Neural cell (in vitro differentiated cells): ENCODE results near the gene EIF4B. TPM values are rescaled to one million over a fixed set of nuclear protein-coding genes. Genes with fewer than 3 reads are reported as not detected.

ENCODE experiments used
- H2AFZ ChIP-seq: fragments of 200-600, 300-800 bp; sonication (generic), shearing (Covaris generic); 2 replicates; pipeline ENCODE4 v1.6.0; 2014; ENCODE audit warnings: low read depth, mild to moderate bottlenecking, antibody characterized with exemption, low read length, moderate library complexity
- H3F3A ChIP-seq: fragments of 200-600 bp; shearing (Covaris generic); 2 replicates; pipeline ENCODE4 v1.6.1; 2016; ENCODE audit warnings: mild to moderate bottlenecking, moderate library complexity, mixed read lengths, antibody characterized with exemption, low read length; ENCODE audit not compliant: insufficient read depth, poor library complexity, severe bottlenecking
- H3K27ac ChIP-seq: fragments of 200-600, 300-800 bp; sonication (generic), shearing (Covaris generic); 2 replicates; pipeline ENCODE4 v1.5.1; 2014; ENCODE audit warnings: mild to moderate bottlenecking, low read length, moderate library complexity
- H3K27me3 ChIP-seq: fragments of 300-800, 200-600 bp; sonication (generic), shearing (Covaris generic); 2 replicates; pipeline ENCODE4 v1.6.0; 2014; ENCODE audit warnings: mild to moderate bottlenecking, low read depth, low read length, moderate library complexity; ENCODE audit not compliant: insufficient read depth
- H3K36me3 ChIP-seq: fragments of 300-800, 200-600 bp; sonication (generic), shearing (Covaris generic); 2 replicates; pipeline ENCODE4 v1.5.1; 2014; ENCODE audit warnings: mild to moderate bottlenecking, antibody characterized with exemption, low read length, moderate library complexity; ENCODE audit not compliant: insufficient read depth
- H3K4me2 ChIP-seq: fragments of 300-800, 200-600 bp; sonication (generic), shearing (Covaris generic); 2 replicates; pipeline ENCODE4 v1.6.0; 2014; ENCODE audit warnings: mild to moderate bottlenecking, low read length
- H3K4me3 ChIP-seq: fragments of 300-800, 200-600 bp; sonication (generic), shearing (Covaris generic); 2 replicates; pipeline ENCODE4 v1.5.1; 2014; ENCODE audit warnings: mild to moderate bottlenecking, low read length, moderate library complexity
- H3K79me2 ChIP-seq: fragments of 200-600 bp; shearing (Covaris generic); replicated peaks from 2 replicates; pipeline ENCODE4 v1.6.0; 2014; ENCODE audit warnings: mild to moderate bottlenecking, low read length, moderate library complexity; ENCODE audit not compliant: insufficient read depth
- H3K9ac ChIP-seq: fragments of 300-800, 200-600 bp; sonication (generic), shearing (Covaris generic); 2 replicates; pipeline ENCODE4 v1.6.1; 2016; ENCODE audit warnings: mild to moderate bottlenecking, low read length, mixed read lengths
- H3K9me2 ChIP-seq: fragments of 200-600 bp; shearing (Covaris generic); 2 replicates; pipeline ENCODE4 v1.6.1; 2016; ENCODE audit warnings: mild to moderate bottlenecking, low read length, mixed read lengths; ENCODE audit not compliant: insufficient read depth
- H3K9me3 ChIP-seq: fragments of 200-600, 300-800 bp; sonication (generic), shearing (Covaris generic); 2 replicates; pipeline ENCODE4 v1.6.1; 2016; ENCODE audit warnings: mild to moderate bottlenecking, mixed run types, low read length, moderate library complexity, mixed read lengths
- H4K20me1 ChIP-seq: fragments of 200-600 bp; shearing (Covaris generic); 2 replicates; pipeline ENCODE4 v1.6.1; 2016; ENCODE audit warnings: mild to moderate bottlenecking, mixed run types; ENCODE audit not compliant: insufficient read depth
- EP300 ChIP-seq: fragments of 450-650 bp; conservative IDR thresholded peaks from 2 replicates; pipeline ENCODE4 v1.6.1; 2014; ENCODE audit warnings: antibody characterized with exemption, mild to moderate bottlenecking, moderate library complexity; ENCODE audit not compliant: poor library complexity, severe bottlenecking
- EZH2 ChIP-seq: fragments of 200-600, 300-800 bp; shearing (Covaris generic), sonication (generic); IDR thresholded peaks from 2 replicates; pipeline ENCODE4 v1.6.1; 2014; ENCODE audit warnings: antibody characterized with exemption, low read length, borderline replicate concordance, mild to moderate bottlenecking; ENCODE audit not compliant: insufficient read depth, poor library complexity, severe bottlenecking
- MXI1 ChIP-seq: fragments of 450-650 bp; conservative IDR thresholded peaks from 2 replicates; pipeline ENCODE4 v1.6.1; 2014; ENCODE audit warnings: antibody characterized with exemption, mild to moderate bottlenecking; ENCODE audit not compliant: poor library complexity, severe bottlenecking
- POLR2AphosphoS5 ChIP-seq: IDR thresholded peaks from 2 replicates; pipeline ENCODE4 v1.6.1; 2012
- RAD21 ChIP-seq: fragments of 450-650 bp; conservative IDR thresholded peaks from 2 replicates; pipeline ENCODE4 v1.6.1; 2014; ENCODE audit warnings: antibody characterized with exemption, mild to moderate bottlenecking, moderate library complexity
- SMC3 ChIP-seq: fragments of 450-650 bp; conservative IDR thresholded peaks from 2 replicates; pipeline ENCODE4 v1.6.1; 2014; ENCODE audit warnings: antibody characterized with exemption, mild to moderate bottlenecking, moderate library complexity; ENCODE audit not compliant: poor library complexity
- TAF1 ChIP-seq: IDR thresholded peaks from 2 replicates; pipeline ENCODE4 v1.6.1; 2012; ENCODE audit warnings: low read depth
- polyA plus RNA-seq: library from polyadenylated mRNA; depleted of rRNA; stranded (reverse); fragments of >200 nt; gene quantifications from 2 replicates; pipeline ENCODE4 v1.2.3, GENCODE V29; 2014
- TF ChIP-seq, protein P1 (sequence below): fragments of 450-650 bp; IDR thresholded peaks from 2 replicates; pipeline ENCODE4 v1.5.1; 2014; ENCODE audit warnings: antibody characterized with exemption, mild to moderate bottlenecking, moderate library complexity; ENCODE audit not compliant: poor library complexity, severe bottlenecking
- TF ChIP-seq, protein P2 (sequence below): IDR thresholded peaks from 2 replicates; pipeline ENCODE4 v1.6.1; 2012; ENCODE audit warnings: borderline replicate concordance

Gene EIF4B
- polyA plus RNA-seq, 1 donor from 2014 or later, result 333 TPM

DNA sequence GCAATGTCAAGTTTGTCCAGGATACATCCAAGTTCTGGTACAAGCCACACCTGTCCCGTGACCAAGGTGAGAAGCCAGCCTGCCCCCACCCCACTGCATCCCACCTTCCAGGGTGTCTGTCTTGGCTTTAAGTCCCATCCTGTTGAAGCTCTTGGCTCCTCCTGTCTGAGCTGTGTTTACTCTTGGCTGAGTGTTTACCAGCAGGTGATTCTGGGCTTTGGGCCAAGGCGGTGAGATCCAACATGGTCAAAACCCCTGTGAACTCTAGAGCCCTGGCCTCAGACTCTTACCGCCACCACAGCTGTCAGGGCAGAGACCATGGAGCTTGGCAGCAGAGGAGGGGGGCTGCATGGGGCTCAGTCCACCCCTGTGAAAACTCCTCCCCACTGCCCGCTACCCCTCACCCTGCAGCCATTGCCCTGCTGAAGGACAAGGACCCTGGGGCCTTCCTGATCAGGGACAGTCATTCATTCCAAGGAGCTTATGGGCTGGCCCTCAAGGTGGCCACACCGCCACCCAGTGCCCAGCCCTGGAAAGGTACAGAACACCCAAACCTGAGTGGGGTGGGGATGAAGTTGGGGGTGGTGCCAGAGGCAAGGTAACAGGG, 55.3 kb downstream of the EIF4B start:
- H3K9me3 ChIP-seq, result no peaks in the 10 kb centered on the region
- H2AFZ ChIP-seq, result no peak overlapping the region
- no peak overlapping the region for H3K27ac ChIP-seq
- peaks cover 4% of the 10 kb centered on the region for H3K36me3 ChIP-seq
- H3F3A ChIP-seq, result no peaks in the 10 kb centered on the region
- H3K4me2 ChIP-seq, result no peak overlapping the region
- H4K20me1 ChIP-seq, result no peaks in the 10 kb centered on the region
- H3K4me3 ChIP-seq, result no peak overlapping the region
- no peaks in the 10 kb centered on the region for H3K27me3 ChIP-seq
- TF ChIP-seq RAD21 (no peak), TAF1 (no peak), SMC3 (no peak), EP300 (no peak), MXI1 (no peak), EZH2 (no peak), POLR2AphosphoS5 (no peak)
- TF ChIP-seq, protein P1, sequence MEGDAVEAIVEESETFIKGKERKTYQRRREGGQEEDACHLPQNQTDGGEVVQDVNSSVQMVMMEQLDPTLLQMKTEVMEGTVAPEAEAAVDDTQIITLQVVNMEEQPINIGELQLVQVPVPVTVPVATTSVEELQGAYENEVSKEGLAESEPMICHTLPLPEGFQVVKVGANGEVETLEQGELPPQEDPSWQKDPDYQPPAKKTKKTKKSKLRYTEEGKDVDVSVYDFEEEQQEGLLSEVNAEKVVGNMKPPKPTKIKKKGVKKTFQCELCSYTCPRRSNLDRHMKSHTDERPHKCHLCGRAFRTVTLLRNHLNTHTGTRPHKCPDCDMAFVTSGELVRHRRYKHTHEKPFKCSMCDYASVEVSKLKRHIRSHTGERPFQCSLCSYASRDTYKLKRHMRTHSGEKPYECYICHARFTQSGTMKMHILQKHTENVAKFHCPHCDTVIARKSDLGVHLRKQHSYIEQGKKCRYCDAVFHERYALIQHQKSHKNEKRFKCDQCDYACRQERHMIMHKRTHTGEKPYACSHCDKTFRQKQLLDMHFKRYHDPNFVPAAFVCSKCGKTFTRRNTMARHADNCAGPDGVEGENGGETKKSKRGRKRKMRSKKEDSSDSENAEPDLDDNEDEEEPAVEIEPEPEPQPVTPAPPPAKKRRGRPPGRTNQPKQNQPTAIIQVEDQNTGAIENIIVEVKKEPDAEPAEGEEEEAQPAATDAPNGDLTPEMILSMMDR, result no peak
- TF ChIP-seq, protein P2, sequence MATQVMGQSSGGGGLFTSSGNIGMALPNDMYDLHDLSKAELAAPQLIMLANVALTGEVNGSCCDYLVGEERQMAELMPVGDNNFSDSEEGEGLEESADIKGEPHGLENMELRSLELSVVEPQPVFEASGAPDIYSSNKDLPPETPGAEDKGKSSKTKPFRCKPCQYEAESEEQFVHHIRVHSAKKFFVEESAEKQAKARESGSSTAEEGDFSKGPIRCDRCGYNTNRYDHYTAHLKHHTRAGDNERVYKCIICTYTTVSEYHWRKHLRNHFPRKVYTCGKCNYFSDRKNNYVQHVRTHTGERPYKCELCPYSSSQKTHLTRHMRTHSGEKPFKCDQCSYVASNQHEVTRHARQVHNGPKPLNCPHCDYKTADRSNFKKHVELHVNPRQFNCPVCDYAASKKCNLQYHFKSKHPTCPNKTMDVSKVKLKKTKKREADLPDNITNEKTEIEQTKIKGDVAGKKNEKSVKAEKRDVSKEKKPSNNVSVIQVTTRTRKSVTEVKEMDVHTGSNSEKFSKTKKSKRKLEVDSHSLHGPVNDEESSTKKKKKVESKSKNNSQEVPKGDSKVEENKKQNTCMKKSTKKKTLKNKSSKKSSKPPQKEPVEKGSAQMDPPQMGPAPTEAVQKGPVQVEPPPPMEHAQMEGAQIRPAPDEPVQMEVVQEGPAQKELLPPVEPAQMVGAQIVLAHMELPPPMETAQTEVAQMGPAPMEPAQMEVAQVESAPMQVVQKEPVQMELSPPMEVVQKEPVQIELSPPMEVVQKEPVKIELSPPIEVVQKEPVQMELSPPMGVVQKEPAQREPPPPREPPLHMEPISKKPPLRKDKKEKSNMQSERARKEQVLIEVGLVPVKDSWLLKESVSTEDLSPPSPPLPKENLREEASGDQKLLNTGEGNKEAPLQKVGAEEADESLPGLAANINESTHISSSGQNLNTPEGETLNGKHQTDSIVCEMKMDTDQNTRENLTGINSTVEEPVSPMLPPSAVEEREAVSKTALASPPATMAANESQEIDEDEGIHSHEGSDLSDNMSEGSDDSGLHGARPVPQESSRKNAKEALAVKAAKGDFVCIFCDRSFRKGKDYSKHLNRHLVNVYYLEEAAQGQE, result no peak
- H3K79me2 ChIP-seq, result no peaks in the 10 kb centered on the region
- no peak overlapping the region for H3K9ac ChIP-seq
- no peaks in the 10 kb centered on the region for H3K9me2 ChIP-seq

DNA sequence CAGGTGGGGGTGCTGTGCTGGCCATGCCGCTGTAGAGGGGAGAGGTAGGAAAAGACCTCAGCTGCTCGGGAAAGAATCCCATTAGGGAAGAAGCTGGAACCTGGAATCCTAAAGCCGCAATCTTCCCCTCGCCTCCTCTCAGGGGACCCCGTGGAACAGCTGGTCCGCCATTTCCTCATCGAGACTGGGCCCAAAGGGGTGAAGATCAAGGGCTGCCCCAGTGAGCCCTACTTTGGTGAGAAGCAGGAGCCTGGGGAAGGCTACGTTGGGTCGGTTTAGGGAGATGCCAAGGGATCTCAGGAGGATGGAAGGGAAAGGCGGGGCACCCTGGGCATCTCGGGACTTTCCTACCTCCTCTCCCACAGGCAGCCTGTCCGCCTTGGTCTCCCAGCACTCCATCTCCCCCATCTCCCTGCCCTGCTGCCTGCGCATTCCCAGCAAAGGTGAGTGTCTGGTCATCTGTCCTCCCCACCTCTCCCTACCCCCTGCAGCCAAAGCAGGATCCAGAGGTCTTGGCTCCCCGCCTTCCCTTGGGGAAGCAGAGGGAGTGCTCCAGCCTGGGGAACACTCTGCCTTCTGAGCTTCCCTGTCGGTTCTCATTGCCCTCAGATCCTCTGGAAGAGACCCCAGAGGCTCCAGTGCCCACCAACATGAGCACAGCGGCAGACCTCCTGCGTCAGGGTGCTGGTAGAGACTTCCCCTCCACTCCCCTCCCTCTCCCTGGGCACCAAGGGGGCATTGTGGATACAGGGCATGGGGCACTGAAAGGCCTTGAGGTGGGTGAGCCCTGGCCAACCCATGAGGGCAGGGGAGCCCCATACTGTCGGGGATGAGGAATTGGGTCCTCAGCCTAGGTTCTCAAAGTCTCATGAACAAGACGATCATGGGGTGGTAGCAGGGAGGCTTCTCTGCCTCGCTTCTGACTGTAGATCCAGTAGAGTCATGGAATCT, 56.0 kb downstream of the EIF4B start:
- H3K4me3 ChIP-seq, result no peak overlapping the region
- H3K79me2 ChIP-seq, result no peaks in the 10 kb centered on the region
- no peaks in the 10 kb centered on the region for H3K27me3 ChIP-seq
- H3K9me3 ChIP-seq, result no peaks in the 10 kb centered on the region
- no peaks in the 10 kb centered on the region for H4K20me1 ChIP-seq
- TF ChIP-seq SMC3 (no peak), EZH2 (no peak), RAD21 (no peak), POLR2AphosphoS5 (no peak), EP300 (no peak), MXI1 (no peak), TAF1 (no peak)
- TF ChIP-seq, protein P1, result no peak
- TF ChIP-seq, protein P2, result no peak
- no peaks in the 10 kb centered on the region for H3K9me2 ChIP-seq
- H3K36me3 ChIP-seq, result peaks cover 4% of the 10 kb centered on the region
- no peak overlapping the region for H2AFZ ChIP-seq
- H3K27ac ChIP-seq, result no peak overlapping the region
- no peaks in the 10 kb centered on the region for H3F3A ChIP-seq
- no peak overlapping the region for H3K9ac ChIP-seq
- no peak overlapping the region for H3K4me2 ChIP-seq
